Neural cell (in vitro differentiated cells): ENCODE data around the gene ZNF503.

ENCODE experiments used
- EZH2 ChIP-seq: fragments of 200-600, 300-800 bp; shearing (Covaris generic), sonication (generic); IDR thresholded peaks from 2 replicates; pipeline ENCODE4 v1.6.1; 2014; ENCODE audit warnings: antibody characterized with exemption, low read length, borderline replicate concordance, mild to moderate bottlenecking; ENCODE audit not compliant: insufficient read depth, poor library complexity, severe bottlenecking
- POLR2AphosphoS5 ChIP-seq: IDR thresholded peaks from 2 replicates; pipeline ENCODE4 v1.6.1; 2012
- RAD21 ChIP-seq: fragments of 450-650 bp; conservative IDR thresholded peaks from 2 replicates; pipeline ENCODE4 v1.6.1; 2014; ENCODE audit warnings: antibody characterized with exemption, mild to moderate bottlenecking, moderate library complexity
- SMC3 ChIP-seq: fragments of 450-650 bp; conservative IDR thresholded peaks from 2 replicates; pipeline ENCODE4 v1.6.1; 2014; ENCODE audit warnings: antibody characterized with exemption, mild to moderate bottlenecking, moderate library complexity; ENCODE audit not compliant: poor library complexity
- TF ChIP-seq, protein P1 (sequence below): fragments of 450-650 bp; IDR thresholded peaks from 2 replicates; pipeline ENCODE4 v1.5.1; 2014; ENCODE audit warnings: antibody characterized with exemption, mild to moderate bottlenecking, moderate library complexity; ENCODE audit not compliant: poor library complexity, severe bottlenecking

DNA sequence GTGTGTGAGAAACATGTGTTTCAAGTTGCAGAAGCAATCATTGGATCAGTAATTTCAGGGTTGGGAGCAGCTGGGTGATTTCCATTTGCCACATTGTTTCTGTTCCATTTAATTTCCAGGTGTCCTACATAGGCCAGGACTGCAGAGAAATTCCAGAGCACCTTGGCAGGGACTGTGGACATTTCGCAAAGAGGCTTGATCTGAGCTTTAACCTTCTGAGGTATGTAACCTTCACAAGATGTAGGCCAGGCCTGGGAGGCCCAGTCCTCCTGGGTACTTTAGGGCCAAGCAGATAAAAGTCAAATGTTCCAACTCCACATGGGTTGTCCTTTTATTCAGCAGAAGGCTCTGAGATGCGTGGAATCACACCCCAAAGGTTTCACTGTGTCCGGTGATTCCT is 36.7 kb upstream of the ZNF503 start:
- no peak for TF ChIP-seq EZH2
- no peak for TF ChIP-seq RAD21
- TF ChIP-seq POLR2AphosphoS5: no peak
- TF ChIP-seq, protein P1, sequence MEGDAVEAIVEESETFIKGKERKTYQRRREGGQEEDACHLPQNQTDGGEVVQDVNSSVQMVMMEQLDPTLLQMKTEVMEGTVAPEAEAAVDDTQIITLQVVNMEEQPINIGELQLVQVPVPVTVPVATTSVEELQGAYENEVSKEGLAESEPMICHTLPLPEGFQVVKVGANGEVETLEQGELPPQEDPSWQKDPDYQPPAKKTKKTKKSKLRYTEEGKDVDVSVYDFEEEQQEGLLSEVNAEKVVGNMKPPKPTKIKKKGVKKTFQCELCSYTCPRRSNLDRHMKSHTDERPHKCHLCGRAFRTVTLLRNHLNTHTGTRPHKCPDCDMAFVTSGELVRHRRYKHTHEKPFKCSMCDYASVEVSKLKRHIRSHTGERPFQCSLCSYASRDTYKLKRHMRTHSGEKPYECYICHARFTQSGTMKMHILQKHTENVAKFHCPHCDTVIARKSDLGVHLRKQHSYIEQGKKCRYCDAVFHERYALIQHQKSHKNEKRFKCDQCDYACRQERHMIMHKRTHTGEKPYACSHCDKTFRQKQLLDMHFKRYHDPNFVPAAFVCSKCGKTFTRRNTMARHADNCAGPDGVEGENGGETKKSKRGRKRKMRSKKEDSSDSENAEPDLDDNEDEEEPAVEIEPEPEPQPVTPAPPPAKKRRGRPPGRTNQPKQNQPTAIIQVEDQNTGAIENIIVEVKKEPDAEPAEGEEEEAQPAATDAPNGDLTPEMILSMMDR: no peak
- TF ChIP-seq SMC3: no peak
